GM19240 (cell line): ENCODE measurements around the gene POU6F2.

Experiments
- DNase-seq: peaks from one replicate; pipeline ENCODE4 v3.0.0; 2011; ENCODE audit warnings: low spot score; ENCODE audit not compliant: insufficient read length

Gene POU6F2

DNA sequence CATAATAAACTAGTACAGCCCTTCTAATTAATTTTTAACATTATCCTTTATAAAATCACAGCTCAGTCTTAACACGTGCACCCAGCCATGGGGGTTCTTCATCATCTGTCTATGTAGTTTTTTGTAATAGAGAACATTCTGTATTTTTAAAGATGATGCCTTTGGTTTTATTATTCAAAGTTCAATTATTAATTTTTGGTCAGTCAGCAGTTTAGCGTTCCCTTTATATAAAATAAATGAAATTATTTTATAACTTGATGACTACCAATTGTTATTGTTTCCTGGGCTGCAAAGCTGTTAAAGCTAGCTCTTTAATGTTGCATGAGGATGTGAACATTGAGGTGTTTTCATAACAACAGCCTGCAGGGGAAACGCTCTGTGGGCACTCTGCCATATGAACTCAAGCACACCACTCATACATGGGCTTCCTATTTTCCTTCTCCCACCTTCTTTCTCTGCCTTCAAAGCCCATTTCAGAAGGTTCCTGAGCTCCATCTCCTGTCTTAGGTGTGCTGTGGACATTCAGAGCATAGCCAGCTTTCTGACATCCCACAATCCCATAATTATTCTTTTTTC, 416.5 kb downstream of the POU6F2 start:
- no peak for DNase-seq

DNA sequence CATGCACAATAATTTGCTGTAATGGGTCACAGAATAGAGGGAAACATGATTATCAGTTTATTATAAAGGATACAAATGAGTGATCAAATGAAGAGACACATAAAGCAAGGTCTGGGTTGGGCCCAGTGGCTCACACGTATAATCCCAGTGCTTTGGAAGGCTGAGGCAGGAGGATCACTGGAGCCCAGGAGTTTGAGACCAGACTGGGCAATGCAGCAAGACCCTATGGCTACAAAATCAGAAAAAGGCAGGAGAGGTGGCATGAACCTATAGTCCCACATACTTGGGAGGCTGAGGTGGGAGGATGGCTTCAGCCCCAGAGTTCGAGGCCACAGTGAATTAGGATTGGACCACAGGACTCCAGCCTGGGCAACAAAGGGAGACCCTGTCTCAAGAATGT, 421.7 kb downstream of the POU6F2 start:
- DNase-seq = no peak

DNA sequence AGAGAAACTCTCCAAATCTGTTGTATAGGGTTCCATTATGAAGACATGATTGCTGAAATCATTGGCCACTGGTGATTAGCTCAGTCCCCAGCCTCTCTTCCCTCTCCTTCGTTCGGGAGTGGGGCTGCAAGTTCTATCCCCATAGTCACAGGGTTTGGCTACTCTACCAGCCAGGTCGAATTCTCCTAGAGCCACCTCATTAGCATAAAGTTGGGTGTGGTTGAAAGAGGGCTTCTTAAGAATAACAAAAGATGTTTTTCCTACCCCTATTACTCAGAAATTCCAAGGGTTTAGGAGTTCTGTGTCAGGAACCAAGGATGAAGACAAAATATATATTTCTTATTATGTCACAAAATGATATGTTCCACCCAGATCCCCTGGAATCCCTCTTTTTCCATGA, 422.3 kb downstream of the POU6F2 start:
- no peak for DNase-seq

DNA sequence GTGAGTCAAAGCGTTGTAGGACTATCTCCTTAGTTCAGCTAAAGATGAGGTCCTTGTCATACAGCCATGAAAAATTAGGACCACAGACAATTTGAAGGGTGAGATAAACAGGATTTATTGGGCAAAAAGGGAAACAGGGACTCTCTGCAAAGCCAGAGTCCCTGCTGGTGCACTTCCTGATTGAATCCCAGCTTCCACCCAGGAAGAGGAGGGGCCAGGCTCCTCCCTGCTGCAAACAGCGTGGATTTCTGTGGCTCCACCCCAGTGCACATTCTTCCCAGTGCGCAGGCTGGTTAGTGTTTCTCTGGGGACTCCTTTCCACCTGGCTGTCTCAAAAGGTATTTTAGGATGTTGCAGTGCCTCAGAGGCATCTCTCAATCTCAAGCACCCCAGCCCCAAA, 423.1 kb downstream of the POU6F2 start:
- DNase-seq = no peak

DNA sequence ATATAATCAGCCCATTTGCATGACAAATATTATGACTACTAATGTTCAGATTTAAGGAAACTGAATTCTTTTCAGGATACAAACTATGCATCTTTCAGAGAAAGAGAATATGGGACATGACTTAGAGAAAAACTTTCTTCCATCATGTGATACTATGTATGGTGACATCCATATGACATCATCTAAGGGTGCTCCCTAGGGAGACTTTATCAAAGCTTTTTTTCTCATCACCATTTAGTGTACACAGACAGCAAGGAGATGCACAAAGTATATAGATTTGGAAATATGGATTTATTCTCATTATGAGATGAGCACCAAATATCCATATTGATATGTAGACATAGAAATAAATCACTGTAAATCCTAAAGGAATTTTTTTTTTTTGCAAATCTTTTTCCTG, 424.3 kb downstream of the POU6F2 start:
- DNase-seq = no peak

DNA sequence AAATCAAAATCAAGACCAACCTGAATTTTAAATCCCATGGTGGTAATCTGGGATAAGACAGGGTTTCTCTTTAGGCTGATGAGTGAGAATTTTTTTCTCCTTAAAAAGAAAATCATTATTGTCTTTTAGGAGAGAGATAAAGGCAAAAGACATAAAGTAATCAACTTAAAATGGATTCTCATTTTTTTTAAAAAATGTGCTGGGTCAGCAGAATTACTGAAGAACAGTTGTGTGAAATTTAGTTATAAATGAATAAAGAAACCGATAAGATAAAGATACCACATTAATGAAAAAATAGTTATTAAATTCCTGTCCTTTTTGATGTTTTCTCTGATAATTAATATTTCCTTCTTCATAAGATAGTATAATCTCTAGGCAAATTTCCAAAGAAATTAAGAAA, 427.2 kb downstream of the POU6F2 start:
- DNase-seq = no peak

DNA sequence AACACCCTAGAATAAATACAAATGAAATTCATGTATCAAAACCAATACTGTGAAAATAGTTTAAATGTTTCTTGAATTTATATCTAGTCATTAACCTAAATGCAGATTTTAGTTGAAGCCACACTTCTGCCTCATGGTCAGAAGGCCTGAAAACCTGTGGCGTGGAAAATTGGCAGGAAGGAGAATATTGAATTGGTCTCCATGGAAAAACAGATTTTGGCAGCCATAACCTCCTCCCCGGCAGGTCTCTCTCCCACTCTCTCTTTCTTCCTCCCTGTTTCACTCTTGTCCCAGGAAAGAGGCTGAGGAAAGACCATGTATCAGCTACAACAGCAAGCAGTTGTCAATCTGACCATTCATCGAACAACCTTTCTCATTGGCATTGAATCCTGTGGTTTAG, 427.9 kb downstream of the POU6F2 start:
- no peak for DNase-seq

DNA sequence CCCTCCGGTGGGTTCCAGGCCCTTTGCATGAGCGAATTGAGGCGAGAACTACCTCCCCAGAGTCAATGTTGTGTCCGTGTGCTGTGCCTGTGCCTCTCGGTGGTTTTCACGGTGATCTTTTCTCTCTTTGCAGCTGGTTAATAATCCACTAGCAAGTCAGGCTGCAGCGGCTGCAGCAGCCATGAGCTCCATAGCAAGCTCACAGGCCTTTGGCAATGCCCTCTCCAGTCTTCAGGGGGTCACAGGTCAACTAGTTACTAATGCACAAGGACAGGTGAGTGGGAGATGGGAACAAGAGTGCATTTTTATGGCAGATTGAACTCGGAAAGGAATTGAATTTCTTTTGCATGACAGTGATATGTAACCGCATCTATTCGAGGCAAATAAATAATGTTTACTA, 428.8 kb downstream of the POU6F2 start:
- DNase-seq = no peak

DNA sequence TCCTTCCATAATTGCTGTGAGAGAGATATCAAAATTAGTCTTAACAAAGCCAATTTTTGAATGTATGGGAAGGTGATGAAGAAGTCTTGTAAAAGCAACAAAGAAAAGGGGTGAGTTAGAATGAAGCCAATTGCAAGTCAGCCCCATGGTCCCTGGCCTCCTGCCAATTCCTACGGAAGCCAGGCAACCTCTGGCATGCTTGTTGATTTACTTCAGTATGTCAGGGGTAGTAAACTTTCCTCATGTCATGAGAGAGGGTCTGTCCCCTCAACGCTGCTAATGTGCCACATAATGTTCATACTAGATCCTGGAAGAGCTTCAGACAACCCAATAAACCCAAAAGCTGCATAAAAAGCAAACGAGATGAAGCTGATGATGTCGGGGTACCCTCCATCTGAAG, 429.4 kb downstream of the POU6F2 start:
- no peak for DNase-seq

DNA sequence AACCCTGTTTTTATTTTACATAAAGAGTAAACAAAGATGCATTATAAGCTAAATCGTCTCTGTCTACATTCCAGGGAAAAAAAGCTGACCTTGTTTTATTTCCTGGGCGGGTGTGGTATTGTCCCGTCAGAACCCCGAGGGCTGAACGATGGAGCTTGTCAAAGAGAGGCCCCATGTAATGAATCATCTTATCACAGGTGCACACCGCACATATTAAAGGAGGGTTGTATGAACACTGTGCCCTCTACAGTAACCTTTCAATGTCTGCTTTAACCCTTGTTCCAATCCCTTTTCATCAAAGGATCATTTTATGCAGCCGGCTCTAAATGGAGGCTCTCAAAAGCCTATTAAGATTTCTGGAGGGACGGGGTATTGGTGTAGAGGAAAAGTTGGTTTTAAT, 430.0 kb downstream of the POU6F2 start:
- DNase-seq = no peak

DNA sequence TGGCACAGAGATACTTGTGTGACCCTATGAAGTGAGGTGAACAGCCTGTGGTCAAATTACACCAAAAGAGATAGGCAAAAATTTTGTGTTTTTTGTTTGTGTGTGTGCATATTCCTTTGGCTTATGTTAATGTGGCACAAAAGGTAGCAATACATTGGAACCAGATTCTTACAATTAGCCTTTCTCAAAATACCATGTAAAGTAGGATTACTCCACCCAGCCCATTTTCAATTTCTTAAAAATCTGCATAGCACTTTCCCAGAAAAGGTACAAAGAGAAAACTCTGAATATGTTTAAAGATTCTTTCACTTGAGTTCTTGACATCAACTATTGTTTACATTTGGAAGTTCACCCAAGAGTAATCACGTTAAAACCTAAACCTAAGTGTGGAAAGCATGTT, 431.2 kb downstream of the POU6F2 start:
- no peak for DNase-seq

DNA sequence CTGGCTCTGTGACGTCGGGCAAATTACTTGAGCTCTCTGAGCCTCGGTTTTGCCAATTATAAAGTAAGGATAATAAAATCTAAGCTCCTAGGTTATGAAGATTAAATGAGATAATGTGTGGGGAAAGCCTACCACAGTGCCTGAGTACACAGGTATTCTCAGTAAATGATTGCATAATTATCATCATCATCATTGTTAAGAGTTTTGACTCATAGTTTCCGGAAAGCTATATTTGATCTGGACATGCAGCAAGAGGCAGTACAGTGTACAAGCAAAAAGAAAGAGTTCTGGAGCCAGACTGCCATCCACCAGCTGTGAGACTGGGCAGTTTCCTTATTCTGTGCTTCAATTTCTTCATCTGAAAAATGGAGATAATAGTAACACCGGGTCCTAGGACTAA, 432.9 kb downstream of the POU6F2 start:
- no peak for DNase-seq

DNA sequence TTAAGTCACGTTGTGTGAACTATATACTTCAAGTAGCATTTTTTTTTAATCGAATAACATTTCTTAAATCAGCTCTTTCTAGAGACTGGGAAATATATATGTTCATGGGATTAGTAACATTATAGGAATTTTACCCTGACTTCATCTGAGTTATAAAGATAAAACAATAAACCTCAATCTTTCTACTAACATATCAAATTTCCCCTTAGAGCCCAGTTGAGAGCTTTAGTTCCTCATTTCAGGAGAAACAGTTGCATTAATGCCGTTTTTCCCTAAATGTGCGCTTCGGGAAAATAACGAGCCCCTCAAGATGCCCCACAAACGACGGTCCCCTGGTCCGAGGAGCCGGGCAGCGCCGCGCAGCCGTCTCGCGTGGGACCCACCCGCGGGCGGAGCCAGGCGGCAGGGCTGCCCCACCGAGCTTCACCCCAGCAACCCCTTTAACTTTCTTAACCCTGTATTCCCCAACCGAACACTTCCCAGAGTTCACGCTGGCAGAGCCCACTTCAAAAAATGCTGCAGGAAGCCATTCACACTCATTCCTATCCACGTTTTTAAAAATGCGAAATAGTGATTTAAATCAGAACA, 436.0 kb downstream of the POU6F2 start:
- DNase-seq = no peak

DNA sequence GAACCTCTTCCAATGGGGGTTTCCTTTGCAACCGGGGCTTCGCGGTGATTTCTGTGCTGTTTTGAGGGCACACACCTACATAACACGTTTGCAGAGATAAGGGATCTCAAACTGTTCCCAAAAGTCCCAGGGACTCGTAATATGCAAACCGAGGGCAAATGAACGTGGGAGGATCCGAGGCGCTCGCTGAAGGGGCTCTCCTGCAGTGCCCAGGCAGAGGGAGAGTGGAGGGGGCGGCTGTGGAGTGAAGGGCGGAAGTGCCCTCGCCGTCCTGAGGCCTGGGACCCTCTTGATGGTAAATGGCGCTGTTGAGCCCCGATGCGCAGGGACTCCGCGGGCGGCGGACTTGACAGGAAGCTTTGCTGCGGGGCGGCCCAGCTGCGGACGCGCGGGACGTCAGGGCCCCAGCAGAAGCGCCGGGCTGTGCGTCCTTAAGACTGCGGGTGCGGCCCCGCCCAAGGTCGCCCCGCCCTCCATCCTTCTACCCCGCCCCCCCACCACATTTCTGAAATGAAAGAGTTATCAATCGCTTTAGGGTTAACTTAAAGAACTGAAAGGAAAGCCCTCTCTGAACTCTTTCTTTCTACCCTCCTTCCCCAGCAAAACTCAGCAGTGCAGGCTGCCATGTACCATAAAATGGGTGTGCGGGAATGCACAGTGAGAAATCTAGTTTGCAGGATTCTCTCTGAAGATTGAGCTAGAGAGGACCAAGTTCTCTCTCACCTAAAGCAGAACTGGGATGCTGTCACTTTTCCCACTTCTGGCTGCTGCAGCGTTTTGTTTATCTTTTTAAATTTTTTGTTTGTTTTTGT, 436.7 kb downstream of the POU6F2 start:
- DNase-seq = peak; percentile 6

DNA sequence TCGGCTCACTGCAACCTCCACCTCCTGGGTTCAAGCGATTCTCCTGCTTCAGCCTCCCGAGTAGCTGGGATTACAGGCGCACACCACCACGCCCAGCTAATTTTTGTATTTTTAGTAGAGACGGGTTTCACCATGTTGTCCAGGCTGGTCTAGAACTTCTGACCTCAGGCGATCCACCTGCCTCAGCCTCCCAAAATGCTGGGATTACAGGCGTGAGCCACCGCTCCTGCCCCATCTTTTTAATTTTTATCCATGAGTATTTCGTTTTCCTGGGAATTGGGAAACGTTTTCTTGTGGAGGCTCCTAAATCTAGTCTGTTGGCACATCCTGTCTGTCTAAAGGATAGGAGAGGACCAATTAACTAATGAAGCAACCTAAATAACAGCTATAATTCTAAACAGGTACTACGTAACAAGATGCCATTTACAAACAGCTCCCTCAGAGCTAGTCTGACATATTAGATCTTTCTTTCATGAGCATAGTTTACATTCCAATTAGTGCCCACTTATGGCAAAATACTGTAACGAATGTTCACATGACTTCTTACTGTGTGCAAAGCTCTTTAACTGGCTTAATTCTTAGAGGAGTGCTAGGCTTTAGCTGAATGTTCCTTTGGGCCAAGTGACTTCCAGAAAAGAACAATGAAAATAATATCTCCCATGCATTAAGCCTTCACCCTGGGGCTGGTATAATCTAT, 437.5 kb downstream of the POU6F2 start:
- DNase-seq = no peak

DNA sequence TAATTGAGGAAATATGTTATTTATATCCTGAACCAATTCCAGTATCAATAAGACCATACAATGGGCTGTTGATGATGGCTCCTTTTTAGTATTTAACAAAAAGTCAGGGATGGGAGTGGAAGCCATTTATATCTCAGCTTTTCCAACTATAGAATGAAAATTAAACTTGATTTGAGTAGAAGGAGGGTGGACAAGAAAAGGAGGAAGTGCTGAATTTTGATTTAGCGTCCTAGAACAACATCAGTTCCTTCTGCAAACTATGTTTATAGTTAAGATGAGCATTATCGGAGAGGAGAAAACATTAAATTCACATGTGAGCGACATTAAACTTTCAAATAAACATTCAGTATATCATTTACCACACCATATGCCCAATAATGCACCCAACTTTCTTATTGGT, 439.2 kb downstream of the POU6F2 start:
- no peak for DNase-seq

DNA sequence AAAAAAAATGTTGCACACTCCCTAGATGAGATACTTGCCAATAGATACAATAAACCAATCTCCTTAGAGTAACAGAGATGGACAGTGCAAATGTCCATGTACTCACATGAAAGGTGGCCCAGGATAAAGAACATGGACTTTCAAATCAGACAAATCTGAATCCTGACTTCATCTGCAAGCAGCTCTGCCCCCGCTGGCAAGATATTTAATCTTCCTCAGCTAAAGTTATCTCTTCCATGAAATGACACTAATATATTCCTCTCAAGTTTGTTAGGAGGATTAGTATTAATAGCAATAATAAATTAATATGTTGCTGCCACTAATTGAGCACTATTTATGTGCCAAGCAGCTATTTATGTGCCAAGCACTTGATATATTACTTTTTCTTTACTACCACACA, 439.9 kb downstream of the POU6F2 start:
- DNase-seq = no peak

DNA sequence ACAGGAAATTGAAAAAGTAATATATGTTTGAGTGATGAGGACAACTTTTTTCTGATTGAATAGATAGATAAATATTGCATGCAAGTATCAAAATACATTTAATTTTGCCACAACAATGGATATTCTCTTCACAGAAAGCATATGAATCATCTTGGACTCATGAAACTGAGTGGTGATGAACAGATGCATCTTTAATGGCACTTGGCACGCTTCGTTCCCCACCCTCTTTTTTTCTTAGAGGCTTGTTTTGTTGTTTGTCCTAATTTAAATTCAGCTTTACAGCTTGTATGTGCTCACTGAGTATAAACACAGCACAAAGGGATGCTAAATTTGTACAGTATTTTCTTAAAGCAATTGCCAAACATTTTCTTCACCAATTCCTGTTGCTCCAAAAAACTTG, 443.5 kb downstream of the POU6F2 start:
- DNase-seq = no peak

DNA sequence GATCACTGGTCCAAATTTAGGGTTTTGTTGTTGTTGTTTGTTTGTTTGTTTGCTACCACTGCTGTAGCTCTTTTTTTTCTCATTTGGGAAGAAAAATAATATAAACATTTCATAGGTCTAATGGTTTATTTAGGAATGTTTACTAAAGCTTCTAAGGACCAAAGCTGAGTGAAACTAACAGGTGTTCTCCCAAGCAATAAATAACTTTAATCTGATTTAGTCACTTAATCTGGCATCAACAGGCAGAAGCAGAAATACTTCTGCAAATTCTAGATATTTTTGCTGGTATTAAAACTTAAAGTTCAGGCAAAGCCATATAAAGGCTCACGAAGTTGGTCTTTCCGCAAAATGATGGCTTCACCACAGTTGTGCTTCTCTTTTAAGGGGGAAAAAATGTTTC, 444.0 kb downstream of the POU6F2 start:
- DNase-seq = no peak

DNA sequence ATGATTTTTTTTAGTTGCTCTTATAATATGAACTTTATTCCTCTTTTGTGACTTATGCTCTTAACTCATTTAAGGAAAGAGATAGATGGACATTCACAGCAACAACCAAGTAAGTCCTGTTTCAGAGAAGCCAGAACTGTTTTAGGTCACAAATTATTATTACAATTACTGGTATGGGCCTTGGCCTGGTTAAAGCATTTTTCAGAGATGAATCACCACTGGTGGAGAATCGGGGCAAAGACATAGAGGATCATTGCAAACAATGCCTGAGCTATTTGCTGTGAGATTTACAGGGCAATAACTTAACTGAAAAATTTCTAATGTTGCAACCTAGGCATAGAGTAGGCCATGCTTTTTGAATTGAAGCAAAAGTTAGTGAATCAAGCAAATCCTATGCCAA, 450.5 kb downstream of the POU6F2 start:
- no peak for DNase-seq

DNA sequence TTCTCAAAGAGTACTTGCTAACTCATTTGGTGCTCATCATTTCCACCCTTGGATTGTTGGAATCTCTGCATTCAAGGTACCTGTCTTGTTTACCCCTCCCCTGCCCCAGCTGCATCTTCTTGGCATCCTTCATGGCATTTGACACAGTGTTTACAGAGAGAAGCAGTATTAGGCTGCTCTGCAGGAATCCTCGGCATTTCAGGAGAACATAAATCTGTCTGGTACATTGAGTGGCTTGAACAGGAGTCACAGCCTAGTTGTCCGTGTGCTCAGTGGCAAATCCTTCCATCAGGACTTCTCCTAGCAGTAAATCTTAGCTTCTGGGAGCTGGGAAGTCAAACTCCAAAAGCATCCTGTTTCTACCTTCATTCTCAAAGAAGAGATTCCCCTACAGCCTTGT, 451.7 kb downstream of the POU6F2 start:
- DNase-seq = no peak

DNA sequence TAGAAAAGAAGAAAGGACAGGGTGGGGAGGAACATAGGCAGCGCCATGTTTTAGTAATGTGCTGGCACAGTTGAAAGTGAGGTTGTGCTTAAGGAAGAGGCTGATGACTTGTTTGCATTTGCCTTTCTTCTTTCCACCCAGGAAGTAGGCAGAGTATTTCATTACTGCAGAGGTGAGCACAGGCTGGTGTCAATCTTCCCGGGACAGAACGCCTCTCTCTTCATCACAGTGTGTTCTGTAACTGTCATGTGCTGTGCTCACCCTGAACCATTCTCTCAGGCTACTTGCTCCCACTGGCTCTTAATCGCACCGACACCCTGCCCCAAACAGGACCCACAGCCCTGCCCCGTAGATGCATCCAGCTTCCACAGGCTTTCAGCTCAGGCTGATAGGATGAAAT, 452.7 kb downstream of the POU6F2 start:
- no peak for DNase-seq
